ENCODE results near the gene SGMS2.

- TF ChIP-seq POLR2A (IDR thresholded peaks at IDR 0.05) (no peak), CTCF (IDR thresholded peaks at IDR 0.05) (peak in 1 of 4 experiments; percentile 1)
Observed at GRCh38 chr4:107931775-107932321, 107.1 kb downstream of the SGMS2 start.
